Mammary epithelial cell (primary cell): ENCODE results near the gene COL6A1.

Experiments used
- EZH2 ChIP-seq: IDR thresholded peaks from 2 replicates; pipeline ENCODE4 v1.6.1; 2012; ENCODE audit warnings: low read length, inconsistent platforms, borderline replicate concordance
- TF ChIP-seq, protein P1 (sequence below), 2 donors: IDR thresholded peaks in 1 of 2; conservative IDR thresholded peaks in 1 of 2; 2 replicates each; pipeline ENCODE4 v1.5.1; 2011 to 2012; ENCODE audit warnings: inconsistent platforms in 2 of 2, low read length in 2 of 2, mild to moderate bottlenecking in 2 of 2, control low read depth in 1 of 2, low read depth in 1 of 2; ENCODE audit not compliant: insufficient read depth in 1 of 2; ENCODE audit errors: extremely low read depth in 1 of 2

GRCh38 chr21:45935628-45936027, 45.9 kb upstream of the COL6A1 start:
- TF ChIP-seq, protein P1, sequence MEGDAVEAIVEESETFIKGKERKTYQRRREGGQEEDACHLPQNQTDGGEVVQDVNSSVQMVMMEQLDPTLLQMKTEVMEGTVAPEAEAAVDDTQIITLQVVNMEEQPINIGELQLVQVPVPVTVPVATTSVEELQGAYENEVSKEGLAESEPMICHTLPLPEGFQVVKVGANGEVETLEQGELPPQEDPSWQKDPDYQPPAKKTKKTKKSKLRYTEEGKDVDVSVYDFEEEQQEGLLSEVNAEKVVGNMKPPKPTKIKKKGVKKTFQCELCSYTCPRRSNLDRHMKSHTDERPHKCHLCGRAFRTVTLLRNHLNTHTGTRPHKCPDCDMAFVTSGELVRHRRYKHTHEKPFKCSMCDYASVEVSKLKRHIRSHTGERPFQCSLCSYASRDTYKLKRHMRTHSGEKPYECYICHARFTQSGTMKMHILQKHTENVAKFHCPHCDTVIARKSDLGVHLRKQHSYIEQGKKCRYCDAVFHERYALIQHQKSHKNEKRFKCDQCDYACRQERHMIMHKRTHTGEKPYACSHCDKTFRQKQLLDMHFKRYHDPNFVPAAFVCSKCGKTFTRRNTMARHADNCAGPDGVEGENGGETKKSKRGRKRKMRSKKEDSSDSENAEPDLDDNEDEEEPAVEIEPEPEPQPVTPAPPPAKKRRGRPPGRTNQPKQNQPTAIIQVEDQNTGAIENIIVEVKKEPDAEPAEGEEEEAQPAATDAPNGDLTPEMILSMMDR (conservative IDR thresholded peaks at IDR 0.05 in 1 of 2, IDR thresholded peaks at IDR 0.05 in 1 of 2; ENCODE audit: extremely low read depth in 1 of 2, insufficient read depth in 1 of 2, low read depth in 1 of 2, low read length in 2 of 2): no peak
- TF ChIP-seq EZH2: no peak
